ENCODE data around the gene FBXL3. TPM values are rescaled to one million over a fixed set of nuclear protein-coding genes. Genes with fewer than 3 reads are reported as not detected.

Gene FBXL3
- total and polyA plus RNA-seq, 2 experiments from 2014 or later, result 5.0 to 14.6 TPM

DNA sequence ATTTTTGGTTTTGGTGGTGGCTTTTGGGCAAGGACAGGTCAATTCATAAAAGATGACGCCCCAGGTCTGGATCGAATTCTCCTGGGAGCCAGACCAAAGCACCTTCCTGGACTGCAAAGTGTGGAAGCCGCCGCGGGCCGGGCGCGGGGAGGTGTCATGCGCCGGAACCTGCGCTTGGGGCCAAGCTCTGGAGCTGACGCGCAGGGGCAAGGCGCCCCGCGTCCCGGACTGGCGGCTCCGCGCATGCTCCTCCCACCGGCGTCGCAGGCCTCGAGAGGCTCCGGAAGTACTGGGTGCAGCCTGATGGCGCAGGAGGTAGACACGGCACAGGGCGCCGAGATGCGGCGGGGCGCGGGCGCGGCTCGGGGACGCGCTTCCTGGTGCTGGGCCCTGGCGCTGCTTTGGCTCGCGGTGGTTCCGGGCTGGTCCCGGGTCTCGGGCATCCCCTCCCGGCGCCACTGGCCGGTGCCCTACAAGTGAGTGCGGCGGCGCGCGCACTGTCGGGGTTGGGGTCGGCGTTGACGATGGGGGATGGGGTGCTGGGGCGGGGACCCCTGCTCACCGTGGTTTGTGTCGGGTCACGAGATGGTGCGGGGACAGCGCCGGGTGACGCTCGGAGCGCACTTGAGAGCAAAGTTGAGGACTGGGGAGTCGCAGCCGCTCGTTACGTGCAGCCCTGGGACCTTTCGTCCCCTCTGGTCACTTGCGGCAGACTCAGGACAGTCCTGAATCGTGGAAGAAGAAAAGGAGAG, 35.0 kb downstream of the FBXL3 start, which contains the start of gene CLN5:
Gene CLN5 (plus strand): TSS at position 286 of the 752 bp plus-strand sequence. CDS start 18 bp downstream, at position 304.
- H3K4me2 ChIP-seq, result peak within 1 kb of the TSS; percentile 84
- Mint-ChIP-seq H3K4me1 (peaks cover 13% of the 10 kb centered on the region; the same call in 2 of the 3 replicates), H3K36me3 (ENCODE audit: low read depth) (peaks cover 3% of the 10 kb centered on the region; the same call in 1 of the 3 replicates), H3K27me3 (ENCODE audit: insufficient read depth, low read depth, poor library complexity) (peaks cover 21% of the 10 kb centered on the region), H3K27ac (peak within 1 kb of the TSS; percentile 98), H3K9me3 (no peaks in the 10 kb centered on the region; the same call in 2 of the 3 replicates), H3K4me3 (peak within 1 kb of the TSS; percentile 99)
- DNase-seq (ENCODE audit: low spot score) (peak; percentile 96), ATAC-seq (peak; percentile 95)
- peak within 1 kb of the TSS; percentile 85; the same call in 1 of the 2 replicates for H3K27ac ChIP-seq (ENCODE audit: low read depth)
- no peaks in the 10 kb centered on the region; the same call in 1 of the 2 replicates for H4K20me1 ChIP-seq (replicated peaks; ENCODE audit: insufficient read depth)
- no peaks in the 10 kb centered on the region for H3K36me3 ChIP-seq (ENCODE audit: insufficient read depth)
- peak within 1 kb of the TSS; percentile 100 for H2AFZ ChIP-seq
- TF ChIP-seq ZNF331 (CRISPR knock-in tag; IDR thresholded peaks at IDR 0.05; ENCODE audit: low read depth), result no peak
- TF ChIP-seq, protein P1, sequence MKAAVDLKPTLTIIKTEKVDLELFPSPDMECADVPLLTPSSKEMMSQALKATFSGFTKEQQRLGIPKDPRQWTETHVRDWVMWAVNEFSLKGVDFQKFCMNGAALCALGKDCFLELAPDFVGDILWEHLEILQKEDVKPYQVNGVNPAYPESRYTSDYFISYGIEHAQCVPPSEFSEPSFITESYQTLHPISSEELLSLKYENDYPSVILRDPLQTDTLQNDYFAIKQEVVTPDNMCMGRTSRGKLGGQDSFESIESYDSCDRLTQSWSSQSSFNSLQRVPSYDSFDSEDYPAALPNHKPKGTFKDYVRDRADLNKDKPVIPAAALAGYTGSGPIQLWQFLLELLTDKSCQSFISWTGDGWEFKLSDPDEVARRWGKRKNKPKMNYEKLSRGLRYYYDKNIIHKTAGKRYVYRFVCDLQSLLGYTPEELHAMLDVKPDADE (IDR thresholded peaks at IDR 0.05), result peak; percentile 42; the same call in 1 of the 2 replicates
- TF ChIP-seq POLR2AphosphoS5 (IDR thresholded peaks at IDR 0.05; ENCODE audit: low read depth), result peak; percentile 82
- TF ChIP-seq CREB1 (CRISPR knock-in tag; IDR thresholded peaks at IDR 0.05; ENCODE audit: low read depth), result peak; percentile 95
- no peak for TF ChIP-seq CTCF (conservative IDR thresholded peaks at IDR 0.05; ENCODE audit: low read depth in 2 of 2)
- TF ChIP-seq ZNF462 (CRISPR knock-in tag; IDR thresholded peaks at IDR 0.05), result no peak
- no peak for TF ChIP-seq STAT1 (IDR thresholded peaks at IDR 0.05; ENCODE audit: unreplicated experiment)
- no peak for TF ChIP-seq ZNF114 (CRISPR knock-in tag; IDR thresholded peaks at IDR 0.05)
- TF ChIP-seq, protein P2, sequence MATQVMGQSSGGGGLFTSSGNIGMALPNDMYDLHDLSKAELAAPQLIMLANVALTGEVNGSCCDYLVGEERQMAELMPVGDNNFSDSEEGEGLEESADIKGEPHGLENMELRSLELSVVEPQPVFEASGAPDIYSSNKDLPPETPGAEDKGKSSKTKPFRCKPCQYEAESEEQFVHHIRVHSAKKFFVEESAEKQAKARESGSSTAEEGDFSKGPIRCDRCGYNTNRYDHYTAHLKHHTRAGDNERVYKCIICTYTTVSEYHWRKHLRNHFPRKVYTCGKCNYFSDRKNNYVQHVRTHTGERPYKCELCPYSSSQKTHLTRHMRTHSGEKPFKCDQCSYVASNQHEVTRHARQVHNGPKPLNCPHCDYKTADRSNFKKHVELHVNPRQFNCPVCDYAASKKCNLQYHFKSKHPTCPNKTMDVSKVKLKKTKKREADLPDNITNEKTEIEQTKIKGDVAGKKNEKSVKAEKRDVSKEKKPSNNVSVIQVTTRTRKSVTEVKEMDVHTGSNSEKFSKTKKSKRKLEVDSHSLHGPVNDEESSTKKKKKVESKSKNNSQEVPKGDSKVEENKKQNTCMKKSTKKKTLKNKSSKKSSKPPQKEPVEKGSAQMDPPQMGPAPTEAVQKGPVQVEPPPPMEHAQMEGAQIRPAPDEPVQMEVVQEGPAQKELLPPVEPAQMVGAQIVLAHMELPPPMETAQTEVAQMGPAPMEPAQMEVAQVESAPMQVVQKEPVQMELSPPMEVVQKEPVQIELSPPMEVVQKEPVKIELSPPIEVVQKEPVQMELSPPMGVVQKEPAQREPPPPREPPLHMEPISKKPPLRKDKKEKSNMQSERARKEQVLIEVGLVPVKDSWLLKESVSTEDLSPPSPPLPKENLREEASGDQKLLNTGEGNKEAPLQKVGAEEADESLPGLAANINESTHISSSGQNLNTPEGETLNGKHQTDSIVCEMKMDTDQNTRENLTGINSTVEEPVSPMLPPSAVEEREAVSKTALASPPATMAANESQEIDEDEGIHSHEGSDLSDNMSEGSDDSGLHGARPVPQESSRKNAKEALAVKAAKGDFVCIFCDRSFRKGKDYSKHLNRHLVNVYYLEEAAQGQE (IDR thresholded peaks at IDR 0.05; ENCODE audit: unreplicated experiment), result no peak
- no peak for TF ChIP-seq EZH2phosphoT487 (IDR thresholded peaks at IDR 0.05; ENCODE audit: unreplicated experiment)
- no peak for TF ChIP-seq JUNB (IDR thresholded peaks at IDR 0.05; ENCODE audit: unreplicated experiment)
- TF ChIP-seq NANOG (IDR thresholded peaks at IDR 0.05; ENCODE audit: borderline replicate concordance), result no peak
- no peaks in the 10 kb centered on the region; the same call in 1 of the 2 replicates for H3K79me2 ChIP-seq (replicated peaks; ENCODE audit: insufficient read depth)
- peak within 1 kb of the TSS; percentile 77 for H3K4me3 ChIP-seq
- peaks cover 8% of the 10 kb centered on the region; the same call in 1 of the 2 replicates for H3K4me1 ChIP-seq (ENCODE audit: insufficient read depth)
- no peaks in the 10 kb centered on the region for H3K27me3 ChIP-seq (ENCODE audit: insufficient read depth)
- no peaks in the 10 kb centered on the region for H3K9me2 ChIP-seq (ENCODE audit: insufficient read depth)
- no peaks in the 10 kb centered on the region for H3F3A ChIP-seq (replicated peaks; ENCODE audit: low read depth)
